DND-41 (cell line): ENCODE data around the gene PTOV1.

Source experiments
- ATAC-seq: fragments of 200-7000 bp; cut with Tn5 transposase; 3 replicates; pipeline ENCODE4 v1.9.1; 2021; ENCODE audit warnings: low read depth; ENCODE audit not compliant: insufficient read depth
- DNase-seq: peaks from one replicate; pipeline ENCODE4 v3.0.0-alpha.2; 2020
- H2AFZ ChIP-seq: 2 replicates; pipeline ENCODE4 v1.6.0; 2012; ENCODE audit warnings: low read depth, low read length
- H3K27ac ChIP-seq: 2 replicates; pipeline ENCODE4 v1.5.1; 2012; ENCODE audit warnings: low read length, inconsistent platforms
- H3K27me3 ChIP-seq: fragments of 200-600 bp; sonication (generic); 2 replicates; pipeline ENCODE4 v1.6.0; 2012; ENCODE audit warnings: low read length, mild to moderate bottlenecking, inconsistent platforms; ENCODE audit not compliant: insufficient read depth, poor library complexity
- H3K36me3 ChIP-seq: 2 replicates; pipeline ENCODE4 v1.5.1; 2012; ENCODE audit warnings: low read length, inconsistent platforms; ENCODE audit not compliant: insufficient read depth
- H3K4me1 ChIP-seq: 2 replicates; pipeline ENCODE4 v1.5.1; 2012; ENCODE audit warnings: mild to moderate bottlenecking, low read length; ENCODE audit not compliant: insufficient read depth
- H3K4me2 ChIP-seq: 2 replicates; pipeline ENCODE4 v1.6.0; 2012; ENCODE audit warnings: mild to moderate bottlenecking, moderate library complexity, low read length, inconsistent platforms; ENCODE audit not compliant: insufficient read depth
- H3K4me3 ChIP-seq, 2 experiments: fragments of 200-600 bp in 1 of 2; shearing (Covaris generic) in 1 of 2; 2 replicates each; pipeline ENCODE4 v1.5.1; 2012 to 2016; ENCODE audit warnings: inconsistent platforms in 2 of 2, low read length in 2 of 2, mild to moderate bottlenecking in 2 of 2, low read depth in 1 of 2, moderate library complexity in 1 of 2
- H3K79me2 ChIP-seq: 2 replicates; pipeline ENCODE4 v1.6.0; 2012; ENCODE audit warnings: low read length, inconsistent platforms; ENCODE audit not compliant: insufficient read depth
- H3K9ac ChIP-seq: 2 replicates; pipeline ENCODE4 v1.6.0; 2012; ENCODE audit warnings: low read depth, mild to moderate bottlenecking, inconsistent platforms, low read length, moderate library complexity
- H3K9me3 ChIP-seq: 2 replicates; pipeline ENCODE4 v1.5.1; 2012; ENCODE audit warnings: low read length, moderate library complexity, mild to moderate bottlenecking, inconsistent platforms; ENCODE audit not compliant: insufficient read depth, severe bottlenecking
- H4K20me1 ChIP-seq: 2 replicates; pipeline ENCODE4 v1.6.0; 2012; ENCODE audit warnings: low read length; ENCODE audit not compliant: insufficient read depth
- CTCF ChIP-seq: IDR thresholded peaks from 2 replicates; pipeline ENCODE4 v1.5.1; 2012; ENCODE audit warnings: borderline replicate concordance, low read length, moderate library complexity, mild to moderate bottlenecking; ENCODE audit not compliant: poor library complexity, severe bottlenecking; ENCODE audit errors: extremely low read depth
- EZH2 ChIP-seq: IDR thresholded peaks from 3 replicates; pipeline ENCODE4 v1.6.1; 2012; ENCODE audit warnings: borderline replicate concordance, low read depth, mild to moderate bottlenecking, moderate library complexity, low read length, inconsistent platforms; ENCODE audit not compliant: severe bottlenecking

The PTOV1 gene

GRCh38 chr19:49856574-49857021 is 5.6 kb downstream of the PTOV1 start:
- H3K4me2 ChIP-seq: no peak overlapping the region
- H2AFZ ChIP-seq: no peak overlapping the region
- peaks cover 58% of the 10 kb centered on the region for H3K79me2 ChIP-seq
- ATAC-seq (no peak), DNase-seq (no peak)
- H4K20me1 ChIP-seq: peaks cover 88% of the 10 kb centered on the region
- peaks cover 25% of the 10 kb centered on the region for H3K4me1 ChIP-seq
- H3K27me3 ChIP-seq: no peaks in the 10 kb centered on the region
- peaks cover 90% of the 10 kb centered on the region for H3K36me3 ChIP-seq
- H3K9ac ChIP-seq: no peak overlapping the region
- no peaks in the 10 kb centered on the region for H3K9me3 ChIP-seq
- TF ChIP-seq CTCF: no peak
- no peak for TF ChIP-seq EZH2
- H3K4me3 ChIP-seq: no peak overlapping the region
- H3K27ac ChIP-seq: no peak overlapping the region

- Histone ChIP-seq H3K4me1 (peaks cover 21% of the 10 kb centered on the region), H3K9ac (no peak overlapping the region), H3K4me3 (no peak overlapping the region), H3K4me2 (no peak overlapping the region), H3K27ac (no peak overlapping the region), H3K27me3 (no peaks in the 10 kb centered on the region), H4K20me1 (peaks cover 87% of the 10 kb centered on the region), H2AFZ (no peak overlapping the region), H3K36me3 (peaks cover 90% of the 10 kb centered on the region), H3K9me3 (no peaks in the 10 kb centered on the region), H3K79me2 (peaks cover 51% of the 10 kb centered on the region)
- TF ChIP-seq CTCF (no peak), EZH2 (no peak)
- DNase-seq: no peak
- ATAC-seq: no peak; the same call in 2 of the 3 replicates
Measured at GRCh38 chr19:49857061-49857837, 6.3 kb downstream of the PTOV1 start.

- TF ChIP-seq EZH2 (no peak), CTCF (no peak)
- H2AFZ ChIP-seq: no peak overlapping the region
- H3K9ac ChIP-seq: no peak overlapping the region
- no peak overlapping the region for H3K4me3 ChIP-seq
- H4K20me1 ChIP-seq: peaks cover 82% of the 10 kb centered on the region
- ATAC-seq: no peak
- DNase-seq: no peak
- H3K4me1 ChIP-seq: peaks cover 15% of the 10 kb centered on the region
- H3K79me2 ChIP-seq: peaks cover 46% of the 10 kb centered on the region
- peaks cover 84% of the 10 kb centered on the region for H3K36me3 ChIP-seq
- no peaks in the 10 kb centered on the region for H3K9me3 ChIP-seq
- no peak overlapping the region for H3K27ac ChIP-seq
- no peak overlapping the region for H3K4me2 ChIP-seq
- no peaks in the 10 kb centered on the region for H3K27me3 ChIP-seq
Measured at GRCh38 chr19:49857838-49858087, 6.8 kb downstream of the PTOV1 start.
